ENCODE results near the gene WDR72.

WDR72 gene

DNA sequence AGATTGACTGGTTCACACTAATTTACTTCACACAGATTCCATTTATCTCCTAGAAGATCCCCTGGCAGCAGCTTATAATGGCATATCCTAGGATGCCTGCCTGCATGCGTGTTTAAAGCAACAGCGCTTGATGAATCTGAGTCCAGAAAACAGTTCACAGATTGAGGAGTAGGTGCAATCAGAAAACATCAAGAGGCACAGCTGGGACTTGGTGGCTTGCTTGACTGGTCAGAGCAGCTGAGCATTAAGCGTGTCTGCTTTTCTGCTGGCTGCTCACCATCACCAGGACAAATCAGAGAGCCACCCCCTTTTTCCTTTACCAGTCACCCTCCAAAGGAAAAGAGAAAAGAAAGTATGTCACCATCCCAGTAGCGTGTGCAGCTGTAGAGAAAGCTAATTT is 223.6 kb downstream of the WDR72 start:
- H3K9ac ChIP-seq (ENCODE audit: low read length in 2 of 2), result no peak overlapping the region
- H3K27ac ChIP-seq (ENCODE audit: low read length), result no peak overlapping the region
- no peaks in the 10 kb centered on the region for H3K4me1 ChIP-seq (ENCODE audit: control insufficient read depth, insufficient read depth, low read length)
- H3K4me3 ChIP-seq (ENCODE audit: low read length in 2 of 2), result no peak overlapping the region
- no peaks in the 10 kb centered on the region for H3K27me3 ChIP-seq (ENCODE audit: control insufficient read depth in 1 of 2, insufficient read depth in 2 of 2, low read length in 2 of 2)
- H3K9me3 ChIP-seq (ENCODE audit: control insufficient read depth in 2 of 2, low read length in 2 of 2), result no peaks in the 10 kb centered on the region
- H3K36me3 ChIP-seq (ENCODE audit: control insufficient read depth in 2 of 2, insufficient read depth in 2 of 2, low read length in 2 of 2), result no peaks in the 10 kb centered on the region

DNA sequence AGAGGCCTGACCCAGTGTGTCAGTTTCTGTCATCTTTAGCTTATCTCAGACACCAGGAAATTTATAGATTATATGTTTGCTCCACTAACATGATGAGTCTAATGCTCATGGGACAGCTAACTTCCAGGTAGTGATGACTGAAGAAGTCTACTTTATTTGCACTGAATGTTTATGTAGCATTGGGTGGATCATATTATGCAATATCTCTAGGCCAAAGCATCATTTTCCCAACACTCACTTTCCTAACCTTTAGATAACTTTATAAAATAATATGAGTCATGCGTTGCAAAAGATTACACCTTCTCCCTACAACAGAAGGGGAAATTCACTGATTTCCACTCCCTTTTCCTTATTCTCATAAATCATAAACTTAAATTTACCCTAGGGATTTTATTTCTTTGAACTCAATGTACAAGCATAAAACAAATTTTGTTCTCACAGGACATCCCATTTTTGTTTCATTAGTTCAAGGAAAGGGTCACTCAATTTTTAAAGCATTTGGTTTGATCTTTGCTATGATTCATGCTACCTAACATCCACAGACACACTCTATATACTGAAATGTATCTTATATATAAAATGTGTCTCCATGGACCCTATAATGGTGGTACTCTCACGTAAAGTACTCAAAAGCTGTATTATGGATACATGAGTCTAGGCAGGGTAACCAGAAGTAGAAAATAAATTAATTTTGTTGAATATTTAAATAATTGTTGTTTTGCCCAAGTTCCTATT is 225.2 kb downstream of the WDR72 start:
- H3K9me3 ChIP-seq (ENCODE audit: control insufficient read depth in 2 of 2, low read length in 2 of 2), result no peaks in the 10 kb centered on the region
- H3K4me1 ChIP-seq (ENCODE audit: control insufficient read depth, insufficient read depth, low read length), result no peaks in the 10 kb centered on the region
- H3K4me3 ChIP-seq (ENCODE audit: low read length in 2 of 2), result no peak overlapping the region
- no peak overlapping the region for H3K27ac ChIP-seq (ENCODE audit: low read length)
- no peaks in the 10 kb centered on the region for H3K36me3 ChIP-seq (ENCODE audit: control insufficient read depth in 2 of 2, insufficient read depth in 2 of 2, low read length in 2 of 2)
- H3K27me3 ChIP-seq (ENCODE audit: control insufficient read depth in 1 of 2, insufficient read depth in 2 of 2, low read length in 2 of 2), result no peaks in the 10 kb centered on the region
- no peak overlapping the region for H3K9ac ChIP-seq (ENCODE audit: low read length in 2 of 2)

DNA sequence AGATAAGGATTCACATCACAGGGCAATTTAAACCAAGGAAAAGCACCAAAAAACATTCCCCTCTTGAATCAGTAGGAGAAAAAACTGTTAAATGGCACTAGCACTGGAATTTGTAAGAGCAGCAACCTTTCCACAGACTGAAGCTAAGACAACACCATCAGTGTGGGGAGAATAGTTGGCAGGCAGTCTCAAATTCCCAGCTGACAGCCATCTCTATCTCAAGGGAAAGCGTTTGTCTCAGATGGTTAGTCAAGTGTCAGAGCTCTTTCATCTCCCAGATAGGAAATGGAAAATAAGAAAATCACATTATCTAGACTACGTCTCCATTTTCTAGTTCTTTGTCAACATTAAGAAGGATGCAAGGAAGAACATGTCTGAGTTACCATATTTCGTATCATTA is 228.7 kb downstream of the WDR72 start:
- Histone ChIP-seq H3K27me3 (ENCODE audit: control insufficient read depth in 1 of 2, insufficient read depth in 2 of 2, low read length in 2 of 2) (no peaks in the 10 kb centered on the region), H3K4me3 (ENCODE audit: low read length in 2 of 2) (no peak overlapping the region), H3K4me1 (ENCODE audit: control insufficient read depth, insufficient read depth, low read length) (no peaks in the 10 kb centered on the region), H3K9me3 (ENCODE audit: control insufficient read depth in 2 of 2, low read length in 2 of 2) (no peaks in the 10 kb centered on the region), H3K27ac (ENCODE audit: low read length) (no peak overlapping the region), H3K9ac (ENCODE audit: low read length in 2 of 2) (no peak overlapping the region), H3K36me3 (ENCODE audit: control insufficient read depth in 2 of 2, insufficient read depth in 2 of 2, low read length in 2 of 2) (no peaks in the 10 kb centered on the region)

DNA sequence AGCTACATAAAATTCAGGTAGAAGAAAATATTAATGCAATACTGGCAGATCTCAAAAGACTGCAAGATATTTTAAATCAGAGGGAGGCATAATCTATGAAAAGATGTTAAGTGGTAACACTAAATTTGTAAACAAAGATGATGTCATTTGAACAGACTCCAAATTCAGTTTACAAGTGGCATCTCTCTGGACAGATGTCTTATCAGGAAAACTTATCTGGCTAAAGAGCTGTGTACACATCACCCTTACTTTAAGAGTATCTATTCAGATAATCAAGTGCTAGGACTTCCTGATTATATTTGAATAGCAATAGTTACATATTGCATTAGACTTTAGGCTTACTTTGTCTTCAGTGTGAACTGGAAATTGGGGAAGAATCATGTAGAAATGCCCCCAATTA is 231.5 kb downstream of the WDR72 start:
- Histone ChIP-seq H3K27me3 (ENCODE audit: control insufficient read depth in 1 of 2, insufficient read depth in 2 of 2, low read length in 2 of 2) (no peaks in the 10 kb centered on the region), H3K9me3 (ENCODE audit: control insufficient read depth in 2 of 2, low read length in 2 of 2) (no peaks in the 10 kb centered on the region), H3K4me3 (ENCODE audit: low read length in 2 of 2) (no peak overlapping the region), H3K27ac (ENCODE audit: low read length) (no peak overlapping the region), H3K4me1 (ENCODE audit: control insufficient read depth, insufficient read depth, low read length) (no peaks in the 10 kb centered on the region), H3K9ac (ENCODE audit: low read length in 2 of 2) (no peak overlapping the region), H3K36me3 (ENCODE audit: control insufficient read depth in 2 of 2, insufficient read depth in 2 of 2, low read length in 2 of 2) (no peaks in the 10 kb centered on the region)

DNA sequence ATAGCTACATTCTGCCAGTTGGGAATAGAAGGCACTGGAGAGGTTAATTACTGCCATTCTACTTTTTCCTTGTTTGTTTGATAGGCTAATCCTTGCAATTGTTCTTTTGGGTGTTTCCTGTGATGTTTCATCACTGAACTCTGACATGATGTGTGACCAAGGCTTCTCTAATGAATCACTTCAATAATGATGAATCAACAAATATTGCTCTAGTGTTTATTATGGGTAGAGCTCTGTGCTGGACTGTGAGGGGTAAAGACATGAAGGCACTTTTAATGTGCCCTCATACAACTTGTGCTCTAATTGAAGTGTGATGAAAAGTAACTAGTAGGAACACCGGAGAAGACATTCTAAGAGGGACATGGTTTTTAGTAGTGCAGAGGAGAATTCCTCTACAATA is 233.6 kb downstream of the WDR72 start:
- Histone ChIP-seq H3K27ac (ENCODE audit: low read length) (no peak overlapping the region), H3K4me3 (ENCODE audit: low read length in 2 of 2) (no peak overlapping the region), H3K9ac (ENCODE audit: low read length in 2 of 2) (no peak overlapping the region), H3K36me3 (ENCODE audit: control insufficient read depth in 2 of 2, insufficient read depth in 2 of 2, low read length in 2 of 2) (no peaks in the 10 kb centered on the region), H3K4me1 (ENCODE audit: control insufficient read depth, insufficient read depth, low read length) (no peaks in the 10 kb centered on the region), H3K27me3 (ENCODE audit: control insufficient read depth in 1 of 2, insufficient read depth in 2 of 2, low read length in 2 of 2) (no peaks in the 10 kb centered on the region), H3K9me3 (ENCODE audit: control insufficient read depth in 2 of 2, low read length in 2 of 2) (no peaks in the 10 kb centered on the region)

DNA sequence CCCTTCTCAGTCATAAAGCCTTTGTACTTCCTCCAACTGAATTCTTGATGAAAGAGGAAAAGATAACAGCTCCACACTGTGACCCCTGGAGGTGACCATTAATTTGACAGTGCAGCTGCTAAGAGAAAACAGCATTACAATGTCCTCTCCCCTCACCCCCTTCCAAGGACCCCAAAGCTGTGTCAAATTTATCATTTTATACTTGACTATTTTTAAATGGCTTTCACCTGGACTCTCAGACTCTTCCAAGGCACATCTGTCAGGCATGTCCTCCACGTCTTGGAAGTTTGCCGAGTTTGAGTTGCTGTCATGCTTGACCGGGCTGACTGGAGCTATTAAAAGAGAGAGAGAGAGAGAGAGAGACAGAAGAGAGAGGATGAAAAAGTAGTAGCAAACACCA is 236.5 kb downstream of the WDR72 start:
- Histone ChIP-seq H3K4me3 (ENCODE audit: low read length in 2 of 2) (no peak overlapping the region), H3K9ac (ENCODE audit: low read length in 2 of 2) (no peak overlapping the region), H3K27ac (ENCODE audit: low read length) (no peak overlapping the region), H3K4me1 (ENCODE audit: control insufficient read depth, insufficient read depth, low read length) (no peaks in the 10 kb centered on the region), H3K9me3 (ENCODE audit: control insufficient read depth in 2 of 2, low read length in 2 of 2) (no peaks in the 10 kb centered on the region), H3K27me3 (ENCODE audit: control insufficient read depth in 1 of 2, insufficient read depth in 2 of 2, low read length in 2 of 2) (no peaks in the 10 kb centered on the region), H3K36me3 (ENCODE audit: control insufficient read depth in 2 of 2, insufficient read depth in 2 of 2, low read length in 2 of 2) (no peaks in the 10 kb centered on the region)

DNA sequence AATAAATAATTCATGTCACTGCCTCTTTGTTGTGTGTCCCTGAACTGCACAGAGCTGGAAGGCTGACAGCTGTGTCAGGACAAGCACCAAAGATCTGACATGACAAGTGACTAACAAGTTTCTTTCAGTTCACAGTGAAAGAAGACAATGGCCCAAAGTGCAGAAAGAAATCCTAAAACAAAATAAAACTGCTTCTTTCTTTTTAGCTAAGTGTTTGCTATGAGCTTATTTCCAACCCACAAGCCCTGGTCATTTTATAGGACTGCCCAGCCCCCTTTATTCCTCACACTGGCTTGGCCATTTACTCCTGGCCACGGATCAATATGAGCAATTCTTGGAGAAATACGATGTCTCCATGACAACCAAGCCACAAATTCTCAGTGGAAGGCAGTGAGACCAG is 238.5 kb downstream of the WDR72 start:
- Histone ChIP-seq H3K4me1 (ENCODE audit: control insufficient read depth, insufficient read depth, low read length) (no peaks in the 10 kb centered on the region), H3K9me3 (ENCODE audit: control insufficient read depth in 2 of 2, low read length in 2 of 2) (no peaks in the 10 kb centered on the region), H3K27me3 (ENCODE audit: control insufficient read depth in 1 of 2, insufficient read depth in 2 of 2, low read length in 2 of 2) (no peaks in the 10 kb centered on the region), H3K9ac (ENCODE audit: low read length in 2 of 2) (no peak overlapping the region), H3K4me3 (ENCODE audit: low read length in 2 of 2) (no peak overlapping the region), H3K27ac (ENCODE audit: low read length) (no peak overlapping the region), H3K36me3 (ENCODE audit: control insufficient read depth in 2 of 2, insufficient read depth in 2 of 2, low read length in 2 of 2) (no peaks in the 10 kb centered on the region)

DNA sequence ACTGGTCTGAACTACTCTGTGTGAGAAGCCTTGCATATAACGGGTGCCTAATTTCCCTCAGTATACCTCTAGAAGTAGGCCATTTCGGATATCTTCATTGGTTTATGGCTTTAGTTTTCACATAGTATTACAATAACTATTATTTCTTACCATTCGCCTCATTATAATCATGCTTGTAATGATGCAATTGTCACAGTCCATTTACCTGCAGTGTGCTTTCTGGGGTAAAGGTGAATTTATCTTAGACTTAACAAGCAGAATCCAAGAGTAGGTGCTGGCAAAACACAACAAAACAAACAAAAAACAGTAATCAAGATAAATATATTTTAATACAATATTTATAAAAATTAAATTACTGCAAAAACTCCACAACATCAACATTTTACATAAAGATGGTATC is 246.0 kb downstream of the WDR72 start:
- no peak overlapping the region for H3K27ac ChIP-seq (ENCODE audit: low read length)
- H3K36me3 ChIP-seq (ENCODE audit: control insufficient read depth in 2 of 2, insufficient read depth in 2 of 2, low read length in 2 of 2), result no peaks in the 10 kb centered on the region
- H3K4me1 ChIP-seq (ENCODE audit: control insufficient read depth, insufficient read depth, low read length), result no peaks in the 10 kb centered on the region
- H3K9ac ChIP-seq (ENCODE audit: low read length in 2 of 2), result no peak overlapping the region
- no peak overlapping the region for H3K4me3 ChIP-seq (ENCODE audit: low read length in 2 of 2)
- H3K9me3 ChIP-seq (ENCODE audit: control insufficient read depth in 2 of 2, low read length in 2 of 2), result no peaks in the 10 kb centered on the region
- no peaks in the 10 kb centered on the region for H3K27me3 ChIP-seq (ENCODE audit: control insufficient read depth in 1 of 2, insufficient read depth in 2 of 2, low read length in 2 of 2)

DNA sequence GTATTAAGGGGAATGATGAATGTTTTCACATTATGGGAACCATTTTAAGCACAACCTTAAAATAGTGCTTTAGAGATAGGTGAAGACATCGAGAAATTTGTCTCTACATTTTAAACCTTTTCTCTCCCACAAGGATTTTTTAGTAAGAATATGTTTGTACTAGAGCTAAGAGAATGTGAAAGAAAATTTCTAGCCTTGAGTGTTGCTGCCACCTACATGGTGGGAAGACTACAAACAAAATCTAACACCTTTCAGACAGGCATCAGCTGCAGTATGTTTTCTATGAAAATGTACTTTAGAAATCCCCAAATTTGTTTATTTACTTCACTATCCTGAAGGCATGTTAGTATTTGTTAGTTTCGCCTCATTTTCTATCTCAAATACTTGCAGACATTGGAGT is 247.4 kb downstream of the WDR72 start:
- no peak overlapping the region for H3K27ac ChIP-seq (ENCODE audit: low read length)
- H3K9ac ChIP-seq (ENCODE audit: low read length in 2 of 2), result no peak overlapping the region
- H3K27me3 ChIP-seq (ENCODE audit: control insufficient read depth in 1 of 2, insufficient read depth in 2 of 2, low read length in 2 of 2), result no peaks in the 10 kb centered on the region
- no peaks in the 10 kb centered on the region for H3K9me3 ChIP-seq (ENCODE audit: control insufficient read depth in 2 of 2, low read length in 2 of 2)
- no peaks in the 10 kb centered on the region for H3K36me3 ChIP-seq (ENCODE audit: control insufficient read depth in 2 of 2, insufficient read depth in 2 of 2, low read length in 2 of 2)
- H3K4me3 ChIP-seq (ENCODE audit: low read length in 2 of 2), result no peak overlapping the region
- no peaks in the 10 kb centered on the region for H3K4me1 ChIP-seq (ENCODE audit: control insufficient read depth, insufficient read depth, low read length)

DNA sequence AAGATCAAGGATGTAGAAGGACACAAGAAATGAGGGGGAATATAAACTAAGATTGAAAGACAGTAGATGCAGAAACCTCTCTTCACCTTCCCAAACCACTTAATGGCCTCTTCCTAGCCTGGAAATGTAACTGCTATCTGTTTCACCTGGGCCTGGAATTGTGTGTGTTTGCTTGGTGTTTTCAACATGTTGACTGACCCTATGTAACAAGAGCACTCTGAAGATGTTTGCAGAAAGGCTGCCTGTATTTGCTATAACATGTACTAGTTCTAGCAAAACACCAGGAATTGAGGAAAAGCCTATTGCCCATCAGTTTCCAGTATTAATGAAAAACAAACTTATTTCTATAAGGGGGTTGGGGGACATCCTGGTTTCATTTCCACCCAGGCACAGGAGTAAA is 248.3 kb downstream of the WDR72 start:
- Histone ChIP-seq H3K9me3 (ENCODE audit: control insufficient read depth in 2 of 2, low read length in 2 of 2) (no peaks in the 10 kb centered on the region), H3K4me3 (ENCODE audit: low read length in 2 of 2) (no peak overlapping the region), H3K27me3 (ENCODE audit: control insufficient read depth in 1 of 2, insufficient read depth in 2 of 2, low read length in 2 of 2) (no peaks in the 10 kb centered on the region), H3K27ac (ENCODE audit: low read length) (no peak overlapping the region), H3K4me1 (ENCODE audit: control insufficient read depth, insufficient read depth, low read length) (no peaks in the 10 kb centered on the region), H3K36me3 (ENCODE audit: control insufficient read depth in 2 of 2, insufficient read depth in 2 of 2, low read length in 2 of 2) (no peaks in the 10 kb centered on the region), H3K9ac (ENCODE audit: low read length in 2 of 2) (no peak overlapping the region)

DNA sequence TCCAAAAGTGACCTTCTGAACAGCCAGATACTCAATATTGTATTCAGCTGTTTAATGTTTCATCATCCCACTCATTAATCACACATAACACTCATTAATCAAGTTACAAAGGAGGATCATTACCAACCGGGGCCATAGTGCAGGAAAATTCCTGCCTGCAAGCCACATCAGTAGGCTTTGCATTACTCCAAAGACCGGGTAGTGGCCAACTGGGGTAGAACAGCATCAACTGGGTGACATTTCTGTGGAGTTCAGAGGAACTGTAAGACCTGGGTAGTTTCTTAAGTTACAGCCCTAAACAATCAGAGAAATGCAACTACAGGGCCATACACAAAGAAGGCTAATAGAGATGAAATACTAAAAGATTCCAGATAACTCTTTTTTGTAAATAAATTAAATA is 253.1 kb downstream of the WDR72 start:
- no peaks in the 10 kb centered on the region for H3K36me3 ChIP-seq (ENCODE audit: control insufficient read depth in 2 of 2, insufficient read depth in 2 of 2, low read length in 2 of 2)
- no peaks in the 10 kb centered on the region for H3K4me1 ChIP-seq (ENCODE audit: control insufficient read depth, insufficient read depth, low read length)
- no peaks in the 10 kb centered on the region for H3K27me3 ChIP-seq (ENCODE audit: control insufficient read depth in 1 of 2, insufficient read depth in 2 of 2, low read length in 2 of 2)
- no peaks in the 10 kb centered on the region for H3K9me3 ChIP-seq (ENCODE audit: control insufficient read depth in 2 of 2, low read length in 2 of 2)
- no peak overlapping the region for H3K9ac ChIP-seq (ENCODE audit: low read length in 2 of 2)
- H3K4me3 ChIP-seq (ENCODE audit: low read length in 2 of 2), result no peak overlapping the region
- no peak overlapping the region for H3K27ac ChIP-seq (ENCODE audit: low read length)
